ENCODE data around the gene MXD3. TPM values are rescaled to one million over a fixed set of nuclear protein-coding genes. Genes with fewer than 3 reads are reported as not detected.
A peak's percentile ranks its signal among the peaks of the same experiment; 100 is the strongest.

The MXD3 gene
- total and polyA plus RNA-seq, 2 donors from 2014 or later, result 4.9 to 6.6 TPM

GRCh38 chr5:177359451-177359851 is 47.8 kb upstream of the MXD3 start:
- H3K27ac ChIP-seq (ENCODE audit: low read depth in 2 of 2, low read length in 2 of 2), result no peak overlapping the region
- FAIRE-seq, result no peak
- no peak for TF ChIP-seq CTCF (IDR thresholded peaks at IDR 0.05; ENCODE audit: borderline replicate concordance, extremely low read depth, insufficient read depth)

DNA sequence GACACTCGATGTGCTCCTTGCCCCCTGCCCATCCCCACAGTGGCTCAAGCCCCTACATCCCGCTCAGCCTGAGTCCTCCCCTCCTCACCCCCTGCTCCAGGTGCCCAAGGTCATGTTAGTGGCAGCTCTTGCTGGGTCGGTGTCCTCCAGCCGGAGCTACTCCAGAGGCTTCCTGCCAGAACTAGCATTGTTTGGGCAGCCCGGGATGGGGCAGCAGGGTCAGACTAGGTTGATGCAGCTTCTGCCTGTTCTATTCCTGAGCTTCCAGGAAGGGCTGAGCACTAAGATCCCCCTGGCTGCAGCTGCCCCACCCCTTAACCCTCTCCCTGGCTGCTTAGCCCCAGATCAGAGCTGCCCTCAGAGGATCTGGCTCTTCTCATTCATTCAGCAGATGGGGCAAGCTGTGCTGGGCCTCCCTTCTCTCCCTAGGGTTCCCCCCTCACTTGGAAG is 46.7 kb upstream of the MXD3 start:
- no peak overlapping the region for H3K9ac ChIP-seq (ENCODE audit: low read length in 3 of 3)
- intact Hi-C loops (cut with DNase I), result no loop called here
- TF ChIP-seq CTCF (IDR thresholded peaks at IDR 0.05; ENCODE audit: borderline replicate concordance, extremely low read depth, insufficient read depth), result no peak
- FAIRE-seq (no peak), DNase-seq (no peak)
- H3K9me3 ChIP-seq (ENCODE audit: control insufficient read depth in 2 of 3, insufficient read depth in 1 of 3, low read length in 3 of 3), result no peaks in the 10 kb centered on the region
- no peak overlapping the region for H3K4me3 ChIP-seq (ENCODE audit: low read length in 3 of 3)
- H3K27me3 ChIP-seq (ENCODE audit: control insufficient read depth, insufficient read depth, low read length), result no peaks in the 10 kb centered on the region
- H3K27ac ChIP-seq (ENCODE audit: low read depth in 2 of 2, low read length in 2 of 2), result no peak overlapping the region
- H3K36me3 ChIP-seq (ENCODE audit: control insufficient read depth in 2 of 3, insufficient read depth in 3 of 3, low read length in 3 of 3), result no peaks in the 10 kb centered on the region
- peaks cover 0 to 15% (median 5%) of the 10 kb centered on the region in 3 donors for H3K4me1 ChIP-seq (ENCODE audit: control insufficient read depth in 2 of 3, insufficient read depth in 2 of 3, low read depth in 1 of 3, low read length in 3 of 3)

More at GRCh38 chr5:177359451-177359851, 47.8 kb upstream of the MXD3 start:
- no peak for DNase-seq
- H3K36me3 ChIP-seq (ENCODE audit: control insufficient read depth in 2 of 3, insufficient read depth in 3 of 3, low read length in 3 of 3), result no peaks in the 10 kb centered on the region
- H3K27me3 ChIP-seq (ENCODE audit: control insufficient read depth, insufficient read depth, low read length), result no peaks in the 10 kb centered on the region
- H3K9me3 ChIP-seq (ENCODE audit: control insufficient read depth in 2 of 3, insufficient read depth in 1 of 3, low read length in 3 of 3), result no peaks in the 10 kb centered on the region
- H3K9ac ChIP-seq (ENCODE audit: low read length in 3 of 3), result no peak overlapping the region
- intact Hi-C loops (cut with DNase I), result no loop called here
- peaks cover 0 to 20% (median 9%) of the 10 kb centered on the region in 3 donors for H3K4me1 ChIP-seq (ENCODE audit: control insufficient read depth in 2 of 3, insufficient read depth in 2 of 3, low read depth in 1 of 3, low read length in 3 of 3)
- no peak overlapping the region for H3K4me3 ChIP-seq (ENCODE audit: low read length in 3 of 3)

DNA sequence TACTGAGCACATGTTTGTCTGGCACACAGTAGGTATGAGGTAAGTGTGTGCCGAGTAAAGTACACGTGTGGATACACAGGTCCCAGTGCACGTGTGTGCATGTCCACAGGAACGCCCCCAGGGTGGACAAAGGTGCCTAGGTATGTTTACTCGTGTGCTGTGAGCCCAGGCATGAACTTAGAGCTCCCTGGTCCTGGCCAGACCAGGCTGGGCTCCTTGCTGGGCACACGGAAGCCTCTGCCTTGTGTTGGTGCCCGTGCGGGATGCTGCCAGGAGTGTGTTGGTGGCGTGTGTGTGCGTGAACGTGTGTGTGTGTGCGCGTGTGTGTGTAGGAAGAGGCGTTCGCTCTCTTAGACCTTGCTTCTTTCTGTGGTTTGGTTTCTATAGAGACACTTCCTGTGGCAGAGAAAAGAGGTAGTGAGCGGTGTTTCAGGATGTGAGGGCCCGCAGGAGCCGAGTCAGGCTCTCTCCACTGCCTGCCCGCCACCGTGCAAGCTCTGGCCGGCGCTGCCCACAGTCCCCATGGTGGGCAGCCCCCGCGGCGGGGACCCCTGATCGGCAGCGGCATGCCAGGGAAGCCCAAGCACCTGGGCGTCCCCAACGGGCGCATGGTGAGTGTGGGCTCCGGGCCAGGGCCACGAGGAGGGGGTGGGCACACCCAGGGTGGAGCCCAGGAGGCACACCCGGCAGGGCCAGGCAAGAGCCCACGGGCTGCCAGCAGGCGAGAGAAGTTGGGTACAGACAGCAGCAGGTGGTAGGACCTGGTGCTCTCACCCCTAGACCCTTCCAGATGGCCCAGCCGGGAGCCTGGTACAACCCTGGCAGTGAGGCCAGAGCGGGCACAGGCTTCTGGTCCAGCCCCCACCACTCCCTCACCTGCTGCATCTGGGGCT is 46.0 kb upstream of the MXD3 start, which contains the start of gene RGS14:
RGS14 (plus strand) TSS at position 466 of the 893 bp plus-strand sequence; CDS start at position 567, 101 bp downstream.
- TF ChIP-seq CTCF (IDR thresholded peaks at IDR 0.05; ENCODE audit: borderline replicate concordance, extremely low read depth, insufficient read depth), result no peak

More for the DNA sequence above, 46.0 kb upstream of the MXD3 start, which contains the start of gene RGS14:
- DNase-seq (peak in 2 of 5 donors; percentile 42 to 83), FAIRE-seq (no peak)
- Histone ChIP-seq H3K27ac (ENCODE audit: low read depth in 2 of 2, low read length in 2 of 2) (no peak within 1 kb of the TSS), H3K4me1 (ENCODE audit: control insufficient read depth in 2 of 3, insufficient read depth in 2 of 3, low read depth in 1 of 3, low read length in 3 of 3) (peaks cover 0 to 12% (median 3%) of the 10 kb centered on the region in 3 donors), H3K36me3 (ENCODE audit: control insufficient read depth in 2 of 3, insufficient read depth in 3 of 3, low read length in 3 of 3) (no peaks in the 10 kb centered on the region), H3K9ac (ENCODE audit: low read length in 3 of 3) (no peak within 1 kb of the TSS), H3K4me3 (ENCODE audit: low read length in 3 of 3) (no peak within 1 kb of the TSS), H3K9me3 (ENCODE audit: control insufficient read depth in 2 of 3, insufficient read depth in 1 of 3, low read length in 3 of 3) (no peaks in the 10 kb centered on the region), H3K27me3 (ENCODE audit: control insufficient read depth, insufficient read depth, low read length) (no peaks in the 10 kb centered on the region)
- intact Hi-C loops (cut with DNase I), result no loop called here
